Skin of body (tissue), 2 donors: ENCODE data around the gene LYZ. TPM values are rescaled to one million over a fixed set of nuclear protein-coding genes. Genes with fewer than 3 reads are reported as not detected.
"Not testable (repeated sequence)": the region's sequence is repeated elsewhere in the genome, so short reads cannot be mapped to it uniquely, and the experiment has no call there.

Experiments used
- DNase-seq: peaks from one replicate; lab custom pipeline; 2025; lab: John Stamatoyannopoulos, UW
- total RNA-seq: library from RNA; depleted of rRNA; stranded (reverse); fragments of >200 nt; gene quantifications from one replicate; pipeline ENCODE4 v1.2.3, GENCODE V29; 2014

LYZ gene
- total RNA-seq = 148 TPM

DNA sequence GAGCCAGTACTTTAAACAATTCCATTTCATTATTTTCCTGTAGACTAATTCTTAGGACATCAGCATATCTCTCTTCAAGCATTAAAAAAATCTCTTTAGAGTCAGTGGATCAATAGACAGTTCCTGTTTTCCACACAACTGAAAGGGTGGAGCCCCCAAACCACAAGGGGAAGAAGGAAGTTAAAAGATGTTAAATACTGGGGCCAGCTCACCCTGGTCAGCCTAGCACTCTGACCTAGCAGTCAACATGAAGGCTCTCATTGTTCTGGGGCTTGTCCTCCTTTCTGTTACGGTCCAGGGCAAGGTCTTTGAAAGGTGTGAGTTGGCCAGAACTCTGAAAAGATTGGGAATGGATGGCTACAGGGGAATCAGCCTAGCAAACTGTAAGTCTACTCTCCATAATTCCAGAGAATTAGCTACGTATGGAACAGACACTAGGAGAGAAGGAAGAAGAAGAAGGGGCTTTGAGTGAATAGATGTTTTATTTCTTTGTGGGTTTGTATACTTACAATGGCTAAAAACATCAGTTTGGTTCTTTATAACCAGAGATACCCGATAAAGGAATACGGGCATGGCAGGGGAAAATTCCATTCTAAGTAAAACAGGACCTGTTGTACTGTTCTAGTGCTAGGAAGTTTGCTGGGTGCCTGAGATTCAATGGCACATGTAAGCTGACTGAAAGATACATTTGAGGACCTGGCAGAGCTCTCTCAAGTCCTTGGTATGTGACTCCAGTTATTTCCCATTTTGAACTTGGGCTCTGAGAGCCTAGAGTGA, at the start of gene LYZ:
TSS of gene LYZ (plus strand) at position 220 of the 777 bp plus-strand sequence. CDS start at position 248, 28 bp downstream.
- DNase-seq = no peak

DNA sequence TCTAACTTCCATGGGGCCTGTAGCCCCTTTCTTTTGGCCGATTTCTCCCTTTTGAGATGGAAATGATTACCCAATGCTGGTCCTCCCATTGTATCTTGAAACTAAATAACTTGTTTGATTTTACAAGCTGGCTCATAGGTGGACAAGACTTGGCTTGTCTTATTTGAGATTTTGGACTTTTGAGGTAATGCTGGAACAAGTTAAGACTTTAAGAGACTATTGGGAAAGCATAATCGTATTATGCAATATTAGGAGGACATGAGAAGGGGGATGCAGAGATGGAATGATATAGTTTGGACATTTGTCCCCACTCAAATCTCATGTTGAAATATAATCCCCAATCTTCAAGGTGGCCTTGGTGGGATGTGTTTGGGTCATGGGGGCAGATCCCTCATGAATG, 49.2 kb upstream of the LYZ start:
- DNase-seq = no peak

DNA sequence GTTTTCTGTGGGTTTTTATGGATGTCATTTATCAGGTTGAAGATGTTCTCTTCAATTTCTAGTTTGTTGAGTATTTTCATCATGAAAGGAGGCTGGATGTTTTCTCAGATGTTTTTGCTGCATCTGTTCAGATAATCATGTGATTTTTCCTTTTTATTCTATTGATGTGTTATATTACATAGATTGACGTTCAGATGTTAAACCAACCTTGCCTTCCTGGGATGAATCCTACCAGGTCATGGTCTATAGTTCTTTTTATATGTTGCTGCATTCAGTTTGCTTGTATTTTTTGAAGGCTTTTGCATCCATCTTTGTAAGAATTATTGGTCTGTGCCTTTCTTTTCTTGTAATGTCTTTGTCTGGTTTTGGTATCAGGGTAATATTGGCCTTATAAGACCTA, 43.9 kb upstream of the LYZ start:
- no peak for DNase-seq

DNA sequence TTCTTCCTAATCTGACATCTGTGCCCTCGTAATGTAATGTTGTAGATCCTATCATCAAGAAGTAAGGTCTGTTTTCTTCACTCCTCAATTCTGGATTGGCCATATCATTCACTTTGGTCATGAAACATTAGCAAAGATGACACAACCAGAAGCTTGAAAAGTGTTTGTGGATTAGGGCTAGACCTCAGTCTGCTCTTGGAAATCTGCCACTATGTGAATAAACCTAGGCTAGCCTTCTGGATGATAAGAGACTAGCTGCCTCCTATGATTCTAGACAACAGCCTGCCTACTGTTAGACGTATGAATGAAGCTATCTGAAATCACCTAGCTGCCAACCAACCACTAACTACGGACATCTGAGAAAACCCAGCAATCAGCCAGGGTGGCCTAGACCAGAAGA, 38.7 kb upstream of the LYZ start:
- no peak for DNase-seq

DNA sequence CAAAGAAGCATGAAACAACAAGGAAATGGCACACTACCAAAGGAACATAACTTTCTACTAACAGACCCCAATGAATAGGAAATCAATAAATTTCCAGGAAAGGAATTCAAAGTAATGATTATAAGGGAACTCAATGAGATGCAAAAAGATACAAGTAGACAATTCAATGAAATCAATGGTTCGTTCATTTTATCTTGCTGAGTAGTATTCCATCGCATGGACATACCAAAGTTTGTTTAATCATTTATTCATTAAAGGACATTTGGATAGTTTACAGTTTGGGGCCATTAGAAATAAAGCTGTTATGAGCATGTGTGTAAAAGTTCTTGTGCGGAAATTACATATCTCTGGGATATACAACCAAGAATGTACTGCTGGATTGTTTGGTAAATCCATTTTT, 35.0 kb upstream of the LYZ start:
- no peak for DNase-seq

DNA sequence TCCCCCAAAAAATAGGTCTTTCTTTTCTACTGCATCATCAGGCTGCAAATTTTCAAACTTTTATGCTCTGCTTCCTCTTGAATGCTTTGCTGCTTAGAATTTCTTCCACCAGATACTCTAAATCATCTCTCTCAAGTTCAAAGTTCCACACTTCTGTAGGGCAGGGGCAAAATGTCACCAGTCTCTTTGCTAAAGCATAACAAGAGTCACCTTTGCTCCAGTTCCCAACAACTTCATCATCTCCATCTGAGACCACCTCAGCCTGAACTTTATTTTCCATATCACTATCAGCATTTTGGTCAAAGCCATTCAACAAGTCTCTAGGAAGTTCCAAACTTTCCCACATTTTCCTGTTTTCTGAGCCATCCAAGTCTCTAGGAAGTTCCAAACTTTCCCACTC, 31.4 kb upstream of the LYZ start:
- DNase-seq = not testable (repeated sequence)

DNA sequence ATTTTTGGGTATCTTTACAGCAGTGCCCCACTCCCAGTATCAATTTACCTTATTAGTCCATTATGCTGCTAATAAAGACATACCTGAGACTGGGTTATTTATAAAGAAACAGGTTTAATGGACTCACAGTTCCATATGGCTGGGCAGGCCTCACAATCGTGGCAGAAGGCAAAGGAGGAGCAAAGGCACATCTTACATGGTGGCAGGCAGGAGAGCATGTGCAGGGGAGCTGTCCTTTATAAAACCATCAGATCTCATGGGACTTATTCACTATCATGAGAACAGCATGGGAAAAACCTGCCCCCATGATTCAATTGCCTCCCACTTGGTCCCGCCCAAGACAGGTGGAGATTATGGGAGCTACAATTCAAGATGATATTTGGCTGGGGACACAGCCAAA, 30.9 kb upstream of the LYZ start:
- DNase-seq = not testable (repeated sequence)

DNA sequence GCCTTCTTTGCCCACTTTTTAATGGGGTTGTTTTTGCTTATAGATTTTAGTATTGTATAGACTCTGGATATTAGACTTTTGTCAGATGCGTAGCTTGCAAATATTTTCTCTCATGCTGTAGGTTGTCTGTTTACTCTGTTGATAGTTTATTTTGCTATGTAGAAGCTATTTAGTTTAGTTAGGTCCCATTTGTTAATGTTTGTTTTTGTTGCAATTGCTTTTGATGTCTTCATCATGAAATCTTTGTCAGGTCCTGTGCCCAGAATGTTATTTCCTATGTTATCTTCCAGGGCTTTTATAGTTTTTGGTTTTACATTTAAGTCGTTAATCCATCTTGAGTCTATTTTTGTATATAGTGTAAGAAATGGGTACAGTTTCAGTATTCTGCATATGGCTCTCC, 30.0 kb upstream of the LYZ start:
- DNase-seq = no peak

DNA sequence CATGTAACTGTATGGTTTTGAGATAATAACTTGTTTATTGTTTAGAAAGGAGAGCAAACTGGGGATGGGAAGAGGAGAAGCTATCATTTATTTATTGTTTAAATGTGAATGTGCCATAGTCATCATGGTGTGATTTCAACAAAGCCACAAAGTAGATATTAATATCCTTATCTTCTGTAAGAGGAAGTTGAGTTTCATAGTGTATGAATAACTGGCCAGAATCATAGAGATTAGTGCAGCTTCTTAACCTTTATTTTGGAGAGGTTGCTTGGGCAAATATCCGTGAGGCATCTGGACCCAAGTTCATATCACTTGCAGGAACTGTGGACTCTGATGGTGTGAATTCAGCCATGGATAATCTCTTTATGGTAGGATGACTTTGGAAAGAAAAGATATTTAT, 26.8 kb upstream of the LYZ start:
- no peak for DNase-seq

DNA sequence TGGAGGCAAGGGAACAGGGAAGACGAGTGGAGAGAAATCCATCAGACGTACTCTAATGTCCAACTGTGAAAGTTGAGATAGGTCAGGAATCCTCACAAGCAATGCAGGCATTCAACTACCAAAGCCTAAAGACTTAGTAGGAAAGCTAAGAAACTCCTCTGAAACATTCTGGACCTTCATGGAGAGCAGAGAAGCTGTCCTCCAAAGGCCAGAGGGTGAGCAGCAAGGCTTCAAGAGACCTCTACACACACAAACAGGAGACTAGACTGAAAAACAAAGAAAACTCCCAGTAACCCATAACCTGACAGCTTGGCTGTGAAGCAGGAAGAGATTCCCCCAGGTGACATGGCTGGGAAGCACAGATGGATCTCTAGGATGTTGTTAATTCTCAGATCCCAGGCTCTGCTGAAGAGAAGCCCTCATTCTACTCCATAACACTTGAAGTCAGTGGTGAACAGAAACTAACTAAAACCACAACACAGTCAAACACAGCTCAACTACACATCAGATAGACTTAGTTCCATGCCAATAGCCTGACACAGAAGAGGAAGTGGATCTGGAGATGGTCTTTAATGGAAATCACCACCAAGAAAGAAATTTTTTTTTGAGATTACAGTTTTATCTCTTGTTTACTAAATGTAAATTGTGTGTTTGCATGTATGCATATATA, 23.2 kb upstream of the LYZ start:
- DNase-seq = no peak

DNA sequence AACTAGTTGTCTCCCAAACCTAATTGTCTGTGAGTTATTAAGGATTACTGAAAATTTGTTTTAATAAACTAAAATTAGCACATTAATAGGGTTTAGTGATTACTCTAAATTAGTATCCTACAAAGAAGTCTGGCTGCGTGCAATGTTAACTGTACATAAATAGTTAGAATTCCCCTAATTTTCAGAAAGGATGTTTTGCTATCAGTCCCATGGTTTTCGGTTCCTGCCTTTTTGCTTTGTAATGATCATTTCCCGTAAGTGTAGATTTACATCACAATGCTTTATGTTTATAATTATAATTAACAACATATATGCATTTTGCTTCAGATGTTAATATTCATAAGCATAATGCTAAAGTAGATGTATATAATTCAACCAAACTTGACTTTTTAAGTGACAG, 19.8 kb upstream of the LYZ start:
- DNase-seq = no peak

DNA sequence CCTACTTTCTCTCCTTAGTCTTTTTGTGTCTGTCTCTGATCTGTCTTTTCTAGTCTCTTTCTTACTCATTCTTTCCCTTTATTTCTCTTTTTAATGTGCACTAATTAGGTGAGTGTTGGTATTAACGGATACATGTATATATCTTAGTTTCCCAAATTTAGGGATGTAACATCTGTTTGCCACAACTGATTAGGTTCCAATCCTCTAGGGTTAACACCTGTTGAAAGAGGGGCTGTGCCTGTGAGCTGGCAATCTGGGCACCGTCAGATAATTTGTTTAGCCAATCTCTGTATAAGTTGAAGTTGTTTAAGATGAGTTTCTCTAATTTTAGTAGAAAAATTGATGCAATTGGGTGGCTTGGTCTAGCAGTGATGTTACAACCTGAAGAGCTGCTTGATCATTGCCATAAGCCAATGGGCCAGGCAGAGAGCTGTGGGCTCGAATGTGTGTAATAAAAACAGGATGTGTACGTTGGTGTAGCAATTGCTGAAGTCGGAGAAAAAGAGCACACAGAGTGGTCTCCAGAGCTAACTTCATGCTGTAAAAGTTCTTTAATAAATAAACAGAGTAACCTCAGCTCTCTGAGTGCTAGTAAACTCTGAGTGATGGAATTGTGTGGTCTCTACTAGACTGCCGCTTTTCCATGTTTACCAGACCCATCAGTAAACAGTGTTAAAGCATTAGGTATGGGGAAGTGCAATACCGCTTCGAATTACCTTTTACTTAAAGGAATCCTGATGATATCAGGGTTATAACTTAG, 18.3 kb upstream of the LYZ start:
- no peak for DNase-seq

DNA sequence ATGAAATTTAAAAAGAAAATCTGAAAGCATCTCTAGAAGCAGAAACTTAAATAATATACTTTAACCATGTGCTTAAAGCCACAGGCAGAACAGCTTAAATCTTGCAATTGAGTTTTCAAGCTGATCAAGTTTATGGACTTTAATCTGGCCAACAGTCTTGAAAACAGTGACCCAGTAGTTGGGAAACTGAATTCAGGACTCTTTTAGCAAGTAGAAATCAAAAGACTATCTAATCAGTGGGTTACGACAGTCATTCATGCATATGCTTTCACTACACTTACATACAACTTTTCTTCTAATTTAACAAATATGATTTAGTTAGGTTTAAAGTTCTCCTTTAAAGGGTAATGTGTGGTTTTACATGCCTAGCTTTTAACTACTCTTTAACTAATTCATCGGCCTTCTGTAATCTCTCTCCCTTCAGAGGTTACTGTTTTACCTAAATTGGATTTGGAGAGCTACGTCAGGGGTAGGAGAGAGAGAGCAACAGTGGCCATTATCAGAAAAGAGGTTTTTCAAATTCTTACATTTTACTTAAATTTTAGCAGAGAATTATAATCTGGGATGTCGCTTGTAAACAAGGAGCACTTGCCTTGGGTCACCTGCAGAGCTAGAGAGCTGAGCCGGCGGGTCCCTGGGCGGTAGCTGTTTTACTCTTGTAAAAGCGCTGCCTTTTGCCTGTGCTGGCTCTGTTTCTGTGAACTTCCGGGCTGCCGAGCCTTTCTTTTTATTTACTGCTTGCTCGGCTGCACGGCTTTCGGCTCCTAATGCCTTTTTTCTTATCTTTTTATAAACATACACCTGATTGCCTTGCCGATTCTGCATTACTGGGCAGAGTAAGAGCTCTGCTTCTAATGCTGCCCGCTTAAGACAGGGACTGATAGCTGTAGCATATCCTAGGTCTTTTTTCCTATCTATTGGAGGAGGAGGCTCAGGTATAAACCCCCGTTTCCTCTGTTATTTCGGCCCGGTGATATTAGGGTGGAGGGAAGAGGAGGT, 17.4 kb upstream of the LYZ start:
- no peak for DNase-seq

DNA sequence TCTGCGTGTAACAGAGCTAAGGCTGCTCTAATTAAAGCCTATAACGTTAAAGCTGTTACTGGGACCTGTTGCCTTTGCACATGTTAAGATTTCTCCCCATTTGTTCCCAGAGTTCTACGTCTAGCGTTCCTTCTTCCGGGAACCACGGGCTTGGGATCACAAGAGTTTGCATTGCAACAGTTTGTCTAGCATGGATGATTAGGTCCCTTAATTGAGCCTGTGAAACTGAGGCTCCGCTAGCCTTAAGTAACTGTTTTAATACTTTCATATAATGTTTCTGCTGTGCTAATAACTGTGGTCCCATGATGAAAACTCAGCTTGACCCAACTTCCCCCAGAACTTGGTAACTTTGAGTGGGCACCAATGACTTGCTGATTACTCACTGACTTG, 16.7 kb upstream of the LYZ start:
- no peak for DNase-seq

DNA sequence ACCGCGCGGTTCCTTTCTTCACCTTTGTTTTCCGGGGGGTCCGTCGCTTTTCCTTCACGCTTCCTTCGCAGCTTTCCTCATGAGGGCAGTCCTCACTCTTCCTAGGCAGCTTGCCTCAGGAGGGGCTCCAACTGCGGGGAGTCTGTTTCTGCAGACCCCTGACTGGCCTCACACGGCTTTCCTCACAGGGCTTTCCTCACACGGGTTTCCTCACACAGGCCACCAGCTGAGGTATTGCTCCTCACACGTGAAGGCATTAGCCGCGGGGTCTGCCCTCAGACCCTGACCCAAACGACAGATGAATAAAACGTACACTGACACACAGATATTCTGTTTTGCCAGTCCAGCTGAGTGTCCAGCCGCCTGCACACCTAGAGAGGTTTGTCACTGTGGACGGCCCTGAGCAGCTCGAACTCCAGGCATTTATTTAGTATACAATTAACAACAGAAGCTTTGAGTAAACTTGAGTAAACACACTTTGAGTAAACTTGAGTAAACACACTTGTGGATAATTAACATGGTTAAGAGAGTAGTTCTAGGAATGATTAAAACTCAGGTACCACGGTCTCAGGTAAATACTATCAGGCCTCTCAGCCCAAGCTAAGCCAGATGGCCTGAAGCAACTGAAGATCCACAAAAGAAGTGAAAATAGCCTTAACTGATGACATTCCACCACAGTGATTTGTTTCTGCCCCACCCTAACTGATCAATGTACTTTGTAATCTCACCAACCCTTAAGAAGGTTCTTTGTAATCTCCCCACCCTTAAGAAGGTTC, 16.1 kb upstream of the LYZ start:
- DNase-seq = no peak

DNA sequence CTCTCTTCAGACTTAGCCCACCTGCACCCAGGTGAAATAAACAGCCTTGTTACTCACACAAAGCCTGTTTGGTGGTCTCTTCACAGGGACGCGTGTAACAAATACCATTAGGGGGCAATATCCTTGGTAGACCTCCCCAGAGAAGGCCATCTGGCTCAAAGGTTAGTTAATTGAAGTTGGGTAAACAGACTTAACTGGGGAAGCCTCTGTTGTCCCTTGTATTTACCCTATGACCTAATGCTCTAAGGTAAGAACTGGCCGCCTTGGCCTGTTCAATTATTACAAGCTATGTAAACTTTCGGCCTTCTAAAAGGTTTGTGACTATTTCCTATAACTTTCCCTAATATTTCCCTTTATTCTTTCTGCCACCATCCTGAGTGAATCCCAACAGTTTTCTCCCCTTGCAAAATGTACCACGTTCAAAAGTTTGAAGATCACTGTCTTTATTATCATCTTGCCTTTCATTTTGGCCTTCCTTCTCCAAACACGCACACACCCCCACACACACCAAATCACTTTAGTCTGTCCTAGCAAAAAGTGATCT, 15.3 kb upstream of the LYZ start:
- DNase-seq = no peak

DNA sequence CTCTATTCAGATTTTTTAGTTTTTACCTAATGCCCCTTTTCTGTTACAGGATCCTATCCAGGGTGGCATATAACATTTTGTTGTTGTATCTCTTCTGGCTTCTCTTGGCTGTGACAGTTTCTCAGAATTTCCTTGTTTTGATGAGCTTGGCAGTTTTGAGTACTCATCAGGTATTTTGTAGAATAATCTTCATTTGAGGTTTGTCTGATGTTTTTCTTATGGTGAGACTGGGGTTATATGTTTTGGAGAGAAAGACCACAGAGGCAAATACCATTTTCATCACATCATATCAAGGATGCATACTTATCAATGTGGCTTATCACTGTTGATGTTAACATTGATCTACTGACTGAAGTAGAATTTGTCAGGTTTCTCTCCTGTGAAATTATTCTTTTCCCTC, 14.0 kb upstream of the LYZ start:
- DNase-seq = no peak

DNA sequence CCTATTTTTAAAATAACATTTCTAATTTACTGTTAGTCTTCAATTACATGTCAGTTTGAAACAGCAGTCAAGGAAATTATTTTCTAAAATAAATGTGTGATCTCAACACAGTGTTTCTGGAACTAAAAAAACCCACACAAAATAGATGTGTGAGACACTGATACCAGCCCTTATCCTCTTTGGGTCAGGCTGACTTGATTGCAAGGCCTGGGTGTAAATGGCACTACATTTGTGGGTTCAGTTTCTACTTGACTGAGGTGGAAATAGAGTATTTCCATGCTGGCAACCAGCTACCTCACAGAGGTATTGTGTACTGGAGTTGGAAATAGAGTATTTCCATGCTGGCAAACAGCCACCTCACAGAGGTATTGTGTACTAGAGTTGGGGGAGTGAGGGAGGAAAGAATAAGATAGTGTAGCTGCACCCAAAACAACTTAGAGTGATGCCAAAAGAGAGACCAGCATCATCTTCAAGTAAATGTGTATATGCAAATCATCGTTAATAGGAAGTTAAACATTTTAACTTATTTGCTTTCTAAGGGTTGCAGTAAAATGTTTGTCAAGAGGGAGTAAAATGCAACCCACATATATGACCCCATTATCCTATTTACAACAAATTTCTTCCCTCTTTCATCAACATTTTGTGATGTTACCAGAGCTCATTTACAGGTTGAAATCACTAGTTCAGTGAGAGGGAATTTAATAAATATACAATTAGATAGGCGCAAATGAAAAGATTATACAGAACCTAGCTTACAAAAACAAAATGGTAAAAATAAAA, 10.7 kb upstream of the LYZ start:
- no peak for DNase-seq

DNA sequence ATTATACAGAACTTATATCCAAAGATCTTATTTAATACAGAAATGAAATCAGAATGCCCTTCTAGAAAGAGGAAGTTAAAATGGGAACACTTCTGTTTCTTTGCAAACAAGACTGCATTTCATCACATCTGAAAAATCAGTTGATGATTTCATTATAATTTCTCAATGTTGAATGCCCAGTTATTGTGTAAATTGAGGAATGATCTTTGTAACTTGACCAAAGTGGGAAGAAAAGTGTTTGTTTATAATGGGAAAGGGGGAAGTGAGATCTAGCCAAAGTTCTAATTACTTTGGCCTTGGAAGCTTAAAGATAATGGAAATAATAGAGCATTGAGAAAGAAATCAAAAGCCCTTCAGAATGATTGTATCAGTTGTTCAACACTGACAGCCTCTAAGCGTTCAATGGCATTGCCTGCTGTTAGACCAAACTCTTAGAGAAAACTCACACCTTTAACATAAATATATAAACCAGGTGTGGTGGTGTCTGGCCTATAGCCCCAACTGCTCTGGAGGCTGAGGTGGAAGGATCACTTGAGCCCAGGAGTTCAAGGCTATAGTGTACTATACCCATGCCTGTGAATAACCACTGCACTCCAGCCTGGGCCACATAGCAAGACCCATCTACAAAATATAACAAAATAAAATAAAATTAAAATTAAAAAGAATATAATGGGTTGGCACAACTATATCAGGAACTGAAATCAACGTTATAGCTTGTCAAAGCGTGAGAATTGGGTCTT, 9.9 kb upstream of the LYZ start:
- DNase-seq = no peak
